ENCODE results near the gene LRPAP1. TPM values are rescaled to one million over a fixed set of nuclear protein-coding genes. Genes with fewer than 3 reads are reported as not detected.
"Not testable (repeated sequence)": the region's sequence is repeated elsewhere in the genome, so short reads cannot be mapped to it uniquely, and the experiment has no call there.

Gene LRPAP1
- total RNA-seq, 1 donor from 2014 or later = 134 TPM

GRCh38 chr4:3458371-3458770 lies 73.9 kb downstream of the LRPAP1 start:
- DNase-seq (ENCODE audit: low spot score, unreplicated experiment) = no peak
- Mint-ChIP-seq H3K36me3 (ENCODE audit: insufficient read depth) (peaks cover 3% of the 10 kb centered on the region), H3K4me3 (ENCODE audit: low read depth) (no peak overlapping the region), H3K27me3 (peaks cover 27% of the 10 kb centered on the region), H3K27ac (no peak overlapping the region), H3K4me1 (ENCODE audit: low read depth) (no peaks in the 10 kb centered on the region), H3K9me3 (ENCODE audit: low read depth) (peaks cover 13% of the 10 kb centered on the region)
- TF ChIP-seq CTCF (IDR thresholded peaks at IDR 0.05; ENCODE audit: unreplicated experiment) = no peak

- not testable (repeated sequence) for H3K4me3 Mint-ChIP-seq (ENCODE audit: low read depth); DNase-seq (ENCODE audit: low spot score, unreplicated experiment); H3K4me1 Mint-ChIP-seq (ENCODE audit: low read depth); H3K36me3 Mint-ChIP-seq (ENCODE audit: insufficient read depth); H3K27ac Mint-ChIP-seq
- peaks cover 27% of the 10 kb centered on the region for H3K27me3 Mint-ChIP-seq
- peaks cover 13% of the 10 kb centered on the region for H3K9me3 Mint-ChIP-seq (ENCODE audit: low read depth)
These were observed 76.6 kb downstream of the LRPAP1 start for GRCh38 chr4:3455596-3455995.

Other genes starting within 250 kb of the LRPAP1 start
- gene RGS12, start 239.4 kb downstream of the LRPAP1 start, total RNA-seq = 102 and 106 TPM in 2 replicates
- 6.7 and 7.5 TPM in 2 replicates for gene HGFAC, start 90.5 kb downstream of the LRPAP1 start, total RNA-seq
- 0.13 TPM in 1 of 2 replicates, not detected in the other for gene DOK7, start 69.1 kb downstream of the LRPAP1 start, total RNA-seq
- 2.9 and 3.0 TPM in 2 replicates for gene ADRA2C, start 234.0 kb upstream of the LRPAP1 start, total RNA-seq

Measured in progenitor cell of endocrine pancreas (in vitro differentiated cells).